ENCODE results near the gene CFAP69.

The CFAP69 gene

GRCh38 chr7:90270431-90271178 lies 25.6 kb downstream of the CFAP69 start:
- in situ Hi-C loops (cut with HindIII; ENCODE audit: low sequenced_read_pairs): no loop called here

- in situ Hi-C loops (cut with HindIII; ENCODE audit: low sequenced_read_pairs): no loop called here
Observed at GRCh38 chr7:90271753-90272152, 26.8 kb downstream of the CFAP69 start.

GRCh38 chr7:90272242-90272641 lies 27.3 kb downstream of the CFAP69 start:
- in situ Hi-C loops (cut with HindIII; ENCODE audit: low sequenced_read_pairs): no loop called here

- in situ Hi-C loops (cut with HindIII; ENCODE audit: low sequenced_read_pairs): no loop called here
Observed at GRCh38 chr7:90274161-90274560, 29.2 kb downstream of the CFAP69 start.

GRCh38 chr7:90276033-90276728 lies 31.2 kb downstream of the CFAP69 start:
- in situ Hi-C loops (cut with HindIII; ENCODE audit: low sequenced_read_pairs): no loop called here

GRCh38 chr7:90288154-90288553 lies 43.2 kb downstream of the CFAP69 start:
- in situ Hi-C loops (cut with HindIII; ENCODE audit: low sequenced_read_pairs): no loop called here

- in situ Hi-C loops (cut with HindIII; ENCODE audit: low sequenced_read_pairs): no loop called here
Observed at GRCh38 chr7:90290244-90291113, 45.5 kb downstream of the CFAP69 start.

GRCh38 chr7:90298145-90299038 lies 53.4 kb downstream of the CFAP69 start:
- in situ Hi-C loops (cut with HindIII; ENCODE audit: low sequenced_read_pairs): no loop called here

GRCh38 chr7:90303241-90303640 lies 58.3 kb downstream of the CFAP69 start:
- in situ Hi-C loops (cut with HindIII; ENCODE audit: low sequenced_read_pairs): no loop called here

- in situ Hi-C loops (cut with HindIII; ENCODE audit: low sequenced_read_pairs): no loop called here
Observed at GRCh38 chr7:90309872-90310271, 64.9 kb downstream of the CFAP69 start.

GRCh38 chr7:90311175-90311574 lies 66.2 kb downstream of the CFAP69 start:
- in situ Hi-C loops (cut with HindIII; ENCODE audit: low sequenced_read_pairs): no loop called here

GRCh38 chr7:90312745-90313144 lies 67.8 kb downstream of the CFAP69 start:
- in situ Hi-C loops (cut with HindIII; ENCODE audit: low sequenced_read_pairs): no loop called here

GRCh38 chr7:90313907-90314306 lies 68.9 kb downstream of the CFAP69 start:
- in situ Hi-C loops (cut with HindIII; ENCODE audit: low sequenced_read_pairs): no loop called here

GRCh38 chr7:90320014-90320413 lies 75.0 kb downstream of the CFAP69 start:
- in situ Hi-C loops (cut with HindIII; ENCODE audit: low sequenced_read_pairs): no loop called here

- in situ Hi-C loops (cut with HindIII; ENCODE audit: low sequenced_read_pairs): no loop called here
Observed at GRCh38 chr7:90320418-90320800, 75.4 kb downstream of the CFAP69 start.

GRCh38 chr7:90320801-90321494 lies 76.0 kb downstream of the CFAP69 start, which contains the start of gene FAM237B:
TSS of gene FAM237B (minus strand) at chr7:90321304. CDS start at chr7:90319748, 1,556 bp downstream.
- in situ Hi-C loops (cut with HindIII; ENCODE audit: low sequenced_read_pairs): no loop called here

GRCh38 chr7:90322837-90323236 lies 77.9 kb downstream of the CFAP69 start:
- in situ Hi-C loops (cut with HindIII; ENCODE audit: low sequenced_read_pairs): no loop called here

- in situ Hi-C loops (cut with HindIII; ENCODE audit: low sequenced_read_pairs): no loop called here
Observed at GRCh38 chr7:90326500-90326899, 81.5 kb downstream of the CFAP69 start.

- in situ Hi-C loops (cut with HindIII; ENCODE audit: low sequenced_read_pairs): no loop called here
Observed at GRCh38 chr7:90334193-90334843, 89.3 kb downstream of the CFAP69 start.
